Activated T-helper 1 cell treated with anti-CD3 and anti-CD28 coated beads, Interleukin-2, amount 50 U/mL, for 16 hours (primary cell): ENCODE measurements around the gene MTUS2.
"Not testable (repeated sequence)": the region's sequence is repeated elsewhere in the genome, so short reads cannot be mapped to it uniquely, and the experiment has no call there.

Source experiments
- DNase-seq, 2 donors: peaks; one replicate each; pipeline ENCODE4 v3.0.0-alpha.2; 2020; ENCODE audit warnings: low read depth in 1 of 2, low spot score in 1 of 2

MTUS2 gene

DNA sequence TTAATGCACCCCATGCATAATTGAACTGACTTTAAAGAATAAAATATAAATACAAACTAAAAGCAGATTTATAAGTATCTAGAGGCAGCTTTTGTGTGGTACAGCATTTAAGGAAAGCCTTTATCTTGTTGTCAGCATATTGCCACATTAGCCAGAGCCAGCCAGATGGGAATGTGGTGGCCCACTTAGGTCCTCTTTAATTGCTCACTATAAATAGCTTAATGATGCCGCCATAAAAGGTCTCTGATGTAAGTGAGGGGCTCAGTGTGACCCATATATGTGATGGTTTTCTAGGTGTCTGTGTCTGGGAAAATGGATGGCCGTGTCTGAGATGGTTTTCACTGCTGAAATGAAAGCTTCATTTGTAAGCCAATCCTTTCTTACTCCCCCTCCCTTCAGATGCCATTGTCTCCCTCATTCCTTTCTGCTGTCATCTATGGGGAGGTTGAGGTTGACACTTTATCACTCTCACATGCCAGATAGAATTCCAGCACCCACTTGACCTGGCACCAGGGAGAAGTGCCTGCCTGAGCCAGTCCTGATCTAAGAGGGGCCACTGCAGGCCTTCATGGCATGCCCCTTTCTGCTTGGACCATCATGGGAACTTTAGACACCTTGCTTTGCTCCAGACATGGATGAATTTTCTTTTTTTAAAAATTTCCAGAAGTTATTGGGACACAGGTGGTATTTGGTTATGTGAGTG lies 135.3 kb downstream of the MTUS2 start:
- no peak for DNase-seq

DNA sequence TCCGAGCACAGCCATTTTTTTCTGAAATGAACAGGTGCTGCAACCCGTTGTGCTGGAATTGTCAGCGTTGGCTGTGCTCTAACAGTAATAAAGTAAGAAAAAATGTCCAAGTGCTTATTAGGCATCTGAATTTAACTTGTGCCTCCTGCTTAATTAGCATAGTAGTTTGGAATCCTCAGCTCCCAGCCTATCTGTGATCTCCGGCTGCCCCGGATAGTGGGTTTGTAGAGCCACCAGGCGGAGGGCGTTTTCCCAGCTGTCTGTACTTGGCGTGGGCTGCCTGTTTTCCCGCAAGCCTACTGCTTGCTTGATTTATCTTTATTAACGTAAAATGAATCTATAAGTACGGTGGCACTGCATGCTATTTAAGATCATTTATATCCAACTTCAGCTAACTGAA lies 137.9 kb downstream of the MTUS2 start:
- DNase-seq = no peak

DNA sequence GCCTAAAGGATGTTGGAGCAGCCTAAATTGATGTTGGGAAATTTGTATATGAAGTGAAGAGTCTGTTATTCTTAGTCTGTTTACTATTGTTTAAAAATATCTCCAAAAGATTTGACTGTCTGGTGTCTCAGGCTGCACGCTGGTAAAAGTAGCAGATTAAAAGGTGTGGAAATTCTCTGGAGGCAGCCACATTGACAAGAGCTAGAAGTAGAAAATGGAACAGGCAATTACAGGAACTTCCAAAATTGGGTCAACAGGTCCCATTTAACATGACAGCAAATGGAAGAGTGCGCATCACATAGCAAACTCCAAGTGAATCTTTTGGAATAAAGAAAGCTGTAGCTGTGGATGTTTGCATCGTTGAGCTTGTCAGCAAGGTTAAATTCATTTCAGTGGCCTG lies 138.3 kb downstream of the MTUS2 start:
- no peak for DNase-seq

DNA sequence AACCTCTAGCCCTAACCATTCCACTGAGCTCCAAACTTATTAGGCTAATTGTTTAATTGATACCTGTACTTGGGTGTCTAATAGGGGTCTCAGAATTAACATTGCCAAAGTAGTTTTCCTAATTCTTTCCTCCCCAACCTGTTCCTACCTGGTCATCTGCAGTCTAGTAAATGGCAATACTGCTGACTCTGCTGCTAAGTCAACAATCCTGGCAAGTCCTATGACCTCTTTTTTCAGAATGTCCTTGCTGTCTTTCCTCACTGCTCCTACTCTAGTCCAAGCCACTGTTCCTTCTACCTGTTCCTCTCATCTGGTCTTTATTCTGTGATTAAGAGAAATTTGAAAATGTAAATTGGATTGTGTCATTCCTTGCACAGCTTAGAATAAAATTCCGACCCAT lies 143.9 kb downstream of the MTUS2 start:
- DNase-seq = no peak

DNA sequence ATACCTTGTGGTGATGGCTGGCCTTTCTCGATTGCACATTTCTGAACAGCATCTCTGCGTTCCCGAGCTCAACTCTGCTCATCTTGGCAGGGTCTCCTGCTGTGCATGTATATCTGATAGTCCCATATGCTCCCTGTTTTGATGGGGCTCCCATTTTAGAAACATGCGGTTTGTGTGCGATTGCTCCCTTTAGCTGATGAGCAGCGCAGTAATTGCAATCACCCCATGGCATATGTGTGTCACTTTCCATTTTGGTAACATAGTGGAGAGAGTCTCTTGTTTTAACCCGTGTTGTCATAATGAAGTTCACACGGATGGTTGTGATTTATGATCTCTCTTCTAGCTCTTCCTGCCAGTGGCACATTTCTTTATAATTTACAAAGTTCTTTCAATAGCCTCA lies 144.7 kb downstream of the MTUS2 start:
- no peak for DNase-seq

DNA sequence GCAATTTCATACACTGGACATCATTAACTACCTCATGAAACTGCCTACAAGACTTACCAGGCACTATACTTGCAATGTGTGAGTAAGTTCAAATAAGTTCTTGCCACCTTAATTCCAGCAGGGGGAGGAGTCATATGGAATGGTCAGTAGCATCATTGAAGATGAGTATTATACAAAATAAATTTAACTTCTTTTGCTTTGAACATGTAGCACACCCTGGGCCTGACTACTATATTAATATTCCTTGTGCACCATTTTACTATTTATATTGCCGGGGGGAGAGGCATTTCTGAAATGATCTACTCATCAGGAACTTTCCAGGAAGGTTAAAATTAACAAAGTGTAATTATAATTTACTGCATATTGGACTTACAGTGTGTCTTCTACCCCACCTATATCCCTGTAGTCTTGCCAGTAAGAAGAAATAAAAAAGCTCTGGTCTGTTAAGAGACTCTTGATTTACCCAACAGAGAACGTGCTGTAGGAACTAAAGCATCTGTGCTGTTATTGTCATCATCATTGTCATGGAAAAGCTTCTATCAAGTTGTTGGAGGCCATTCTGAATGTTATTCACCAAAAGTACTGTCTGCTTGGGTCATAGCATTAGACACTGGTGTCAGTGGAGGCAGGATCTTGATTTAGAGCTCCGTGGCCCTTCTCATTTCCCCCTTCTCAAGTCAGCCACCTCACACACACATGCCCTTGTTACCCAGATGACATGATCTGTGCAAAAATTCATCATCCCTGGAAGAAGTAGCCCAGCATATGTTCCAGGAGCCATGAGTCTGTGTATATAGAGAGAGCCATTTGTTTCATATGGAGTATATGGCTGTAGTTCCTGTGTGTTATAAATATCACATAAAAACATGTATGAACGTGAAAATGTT lies 147.1 kb downstream of the MTUS2 start:
- no peak for DNase-seq

DNA sequence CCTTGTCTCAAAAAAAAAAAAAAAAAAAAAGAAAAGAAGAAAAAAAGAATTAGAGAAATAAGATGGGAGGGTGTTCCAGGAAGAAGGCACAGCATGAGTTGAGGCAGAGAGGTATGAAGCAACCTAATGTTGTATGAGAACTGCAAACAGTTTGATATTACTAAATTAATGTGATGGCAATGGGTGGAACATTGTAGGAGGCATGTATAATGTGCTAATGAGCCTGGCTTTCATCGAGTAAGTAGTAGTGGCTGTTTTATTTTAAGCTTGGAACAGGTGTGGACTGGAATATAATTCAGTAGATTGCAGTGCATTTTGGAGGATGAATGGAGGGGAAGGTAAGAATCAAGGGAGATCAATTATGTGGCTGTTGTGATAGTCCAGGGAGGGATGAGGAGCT lies 156.1 kb downstream of the MTUS2 start:
- no peak for DNase-seq

DNA sequence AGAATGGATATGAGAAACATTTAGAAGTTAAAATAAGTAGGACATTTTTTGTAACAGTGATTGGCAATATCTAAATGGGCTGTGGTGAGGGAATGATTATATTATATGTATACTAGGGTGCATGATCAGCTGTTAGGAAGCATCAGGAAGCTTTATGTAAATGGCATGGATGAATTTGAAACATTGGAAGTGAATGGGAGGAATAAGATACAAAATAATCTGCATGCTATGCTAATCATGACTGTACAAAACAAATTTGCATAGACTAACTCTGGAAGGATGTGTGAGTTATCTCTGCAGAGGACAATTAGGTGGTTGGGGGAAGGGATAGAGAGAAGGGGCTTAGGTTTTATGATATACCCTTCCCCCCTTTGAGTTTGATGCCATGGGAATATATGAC lies 156.5 kb downstream of the MTUS2 start:
- DNase-seq = no peak

DNA sequence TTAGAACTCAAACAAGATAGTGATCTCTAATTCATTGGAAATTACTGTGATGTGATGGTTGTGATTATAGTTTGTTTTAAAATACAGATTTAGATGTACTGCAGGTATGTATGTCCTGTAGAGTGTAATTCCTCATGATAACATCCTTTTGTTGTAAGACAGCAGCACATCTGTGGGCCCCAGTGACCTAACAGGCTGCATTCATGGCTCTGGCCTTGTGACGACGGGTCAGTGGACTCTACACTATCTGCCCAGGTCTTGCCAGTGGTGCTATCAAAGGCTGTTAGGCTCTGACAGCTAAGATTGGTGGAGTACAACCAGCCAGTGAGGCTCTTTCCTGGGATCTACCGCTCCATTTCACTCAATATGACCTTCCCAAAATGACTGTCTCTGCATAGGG lies 158.4 kb downstream of the MTUS2 start:
- DNase-seq = no peak

DNA sequence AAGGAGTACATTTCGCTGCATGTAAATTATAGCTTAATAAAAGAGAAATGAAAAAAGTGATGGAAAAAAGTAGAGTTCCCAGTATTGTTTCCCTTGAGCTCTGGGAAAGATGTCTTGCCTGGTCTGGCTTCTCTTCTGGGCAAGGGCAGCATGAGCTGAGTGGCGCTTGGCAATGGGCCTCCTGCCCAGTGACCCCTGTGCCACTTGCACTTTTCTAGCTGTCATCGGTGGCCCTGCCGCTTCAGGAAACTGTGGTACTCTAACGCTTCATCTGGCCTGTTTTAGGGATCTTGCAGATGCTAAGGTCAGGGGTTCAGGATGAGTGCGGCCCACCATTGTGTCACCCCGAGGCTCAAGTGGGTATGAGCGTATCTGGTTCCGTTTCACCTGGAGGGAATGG lies 161.4 kb downstream of the MTUS2 start:
- no peak for DNase-seq

DNA sequence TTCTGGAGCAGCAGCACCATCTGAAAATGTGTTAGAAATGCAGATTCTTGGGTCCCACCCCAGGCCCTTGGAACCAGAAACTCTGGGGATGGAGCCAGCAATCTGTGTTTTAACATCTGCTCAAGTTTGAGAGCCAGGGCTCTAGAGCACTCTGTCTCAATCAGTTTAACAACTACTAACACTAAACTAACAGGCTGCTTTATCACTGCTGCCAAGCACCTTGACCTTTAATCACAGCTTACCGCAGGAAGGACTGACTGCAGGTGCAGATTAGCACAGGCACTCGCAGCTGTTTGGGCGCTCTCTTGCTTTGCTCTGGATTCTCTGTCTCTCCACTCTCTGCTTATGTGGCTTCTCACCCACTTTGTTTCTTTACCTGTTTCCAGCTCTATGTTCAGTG lies 163.5 kb downstream of the MTUS2 start:
- no peak for DNase-seq

DNA sequence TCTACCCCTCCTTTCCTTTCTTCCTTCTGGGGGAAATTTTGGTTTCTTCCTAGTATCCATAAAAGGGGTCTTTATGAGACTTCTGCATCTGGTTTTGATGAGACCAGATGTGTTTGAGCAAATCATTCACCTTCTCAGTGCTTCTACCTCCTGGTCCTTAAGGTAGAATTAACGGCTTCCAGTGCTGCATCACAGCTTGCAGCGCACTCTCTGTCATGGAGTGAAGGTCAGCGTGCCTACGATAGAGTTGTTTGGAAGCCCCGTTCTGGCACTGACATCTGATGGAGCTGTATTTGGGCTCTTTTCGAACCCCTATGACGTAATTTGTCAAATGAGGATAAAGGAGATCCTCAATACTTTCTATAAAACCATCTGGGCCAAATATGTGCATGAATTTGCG lies 164.2 kb downstream of the MTUS2 start:
- DNase-seq = no peak

DNA sequence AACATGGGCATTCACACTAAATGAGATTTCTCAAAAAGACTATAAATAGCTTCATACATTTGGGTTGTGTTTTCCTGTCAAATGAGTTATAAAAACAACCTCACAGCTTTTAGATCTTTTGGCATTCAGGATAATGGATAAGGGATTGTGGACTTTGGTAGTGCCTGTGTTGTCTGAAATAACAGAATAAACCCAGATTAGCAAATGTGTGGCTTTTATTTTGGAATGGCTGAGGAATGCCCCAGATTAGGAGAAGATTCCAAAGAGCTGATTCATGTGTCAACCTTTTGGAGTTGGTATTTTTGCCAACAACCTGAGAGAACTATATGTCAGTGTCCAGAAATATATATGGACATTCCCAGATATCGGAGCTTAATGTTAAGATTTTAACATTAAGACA lies 164.7 kb downstream of the MTUS2 start:
- DNase-seq = no peak

DNA sequence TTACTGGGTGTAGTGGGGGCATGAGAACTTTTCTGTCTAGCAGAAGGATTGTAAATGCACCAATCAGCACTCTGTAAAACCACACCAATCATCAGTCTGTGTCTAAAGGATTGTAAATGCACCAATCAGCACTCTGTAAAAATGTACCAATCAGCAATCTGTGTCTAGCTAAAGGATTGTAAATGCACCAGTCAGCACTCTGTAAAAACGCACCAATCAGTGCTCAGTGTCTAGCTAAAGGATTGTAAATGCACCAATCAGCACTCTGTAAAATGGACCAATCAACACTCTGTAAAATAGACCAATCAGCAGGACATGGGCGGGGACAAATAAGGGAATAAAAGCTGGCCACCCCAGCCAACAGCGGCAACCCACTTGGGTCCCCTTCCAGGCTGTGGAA lies 170.2 kb downstream of the MTUS2 start:
- DNase-seq = not testable (repeated sequence)

DNA sequence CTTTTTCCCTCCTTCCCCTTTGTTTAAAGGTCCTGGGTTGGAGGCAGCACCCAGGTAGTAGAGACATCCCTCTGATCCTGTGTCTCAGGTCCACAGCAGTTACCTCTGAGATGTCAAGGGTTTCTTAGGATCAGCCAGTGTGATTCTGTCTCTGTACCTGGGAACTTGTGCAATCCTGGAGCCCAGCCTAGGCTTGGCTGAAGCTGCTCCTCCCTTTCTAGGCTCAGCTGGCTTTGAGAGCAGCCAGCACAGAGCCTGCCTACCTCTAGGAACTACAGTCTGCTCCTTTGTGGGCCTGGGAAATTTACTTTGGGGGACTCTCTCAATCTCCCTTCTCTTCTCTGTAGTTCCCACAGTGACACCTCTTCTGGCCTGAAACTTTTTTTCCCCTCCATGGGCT lies 171.6 kb downstream of the MTUS2 start:
- no peak for DNase-seq

DNA sequence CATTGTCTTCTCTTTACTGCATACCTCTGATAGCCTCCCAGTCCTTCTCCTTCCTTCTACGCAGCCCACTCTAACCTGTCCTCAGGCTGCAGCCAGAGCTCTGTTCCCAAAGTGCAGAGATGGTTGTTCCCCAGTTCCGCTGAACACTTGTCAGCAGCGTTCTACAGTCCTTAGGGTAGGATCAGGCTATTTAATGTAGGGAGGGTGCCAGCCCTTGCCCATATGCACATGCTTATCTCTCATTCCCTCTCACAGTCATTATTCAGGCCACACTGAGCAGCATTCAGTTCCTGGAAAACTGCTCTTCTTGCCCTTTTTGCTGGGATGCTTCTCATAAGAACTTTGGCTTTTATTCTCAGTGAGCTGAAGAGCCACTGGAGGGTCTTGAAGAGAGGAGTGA lies 180.7 kb downstream of the MTUS2 start:
- no peak for DNase-seq

DNA sequence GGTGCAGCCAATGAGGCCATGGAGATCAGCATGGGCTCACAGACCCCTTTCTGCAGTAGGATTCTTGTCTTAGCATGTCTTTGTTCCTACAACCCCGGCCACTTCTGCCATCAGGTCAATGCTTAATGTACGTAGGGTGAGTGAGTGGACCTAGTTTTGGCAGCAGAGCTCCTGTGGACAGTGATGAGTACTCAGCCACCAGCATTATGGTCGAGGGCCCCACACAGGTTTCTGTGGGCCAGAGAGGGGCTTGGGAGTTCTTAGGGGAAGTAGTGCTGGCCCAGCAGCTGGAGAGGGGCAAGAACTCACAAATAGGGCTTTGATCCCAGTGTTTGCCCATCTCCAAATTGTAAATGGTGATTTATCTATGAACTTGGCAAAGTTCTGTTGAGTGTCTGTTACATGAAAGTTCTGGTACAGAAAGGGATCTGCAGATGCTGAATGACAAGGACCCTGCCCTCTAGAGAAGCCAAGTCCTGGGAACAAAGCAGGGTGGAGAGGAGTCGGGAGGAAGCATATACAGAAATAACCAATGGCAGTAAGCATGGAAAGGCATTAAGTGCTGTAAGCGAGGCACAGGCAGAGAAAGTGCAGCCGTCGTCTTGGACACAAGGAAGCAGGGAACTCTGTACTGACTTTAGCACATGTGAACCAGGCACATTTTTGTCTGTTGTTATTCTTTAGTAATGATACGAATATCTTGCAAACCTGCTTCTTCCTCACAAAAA lies 185.1 kb downstream of the MTUS2 start:
- no peak for DNase-seq

DNA sequence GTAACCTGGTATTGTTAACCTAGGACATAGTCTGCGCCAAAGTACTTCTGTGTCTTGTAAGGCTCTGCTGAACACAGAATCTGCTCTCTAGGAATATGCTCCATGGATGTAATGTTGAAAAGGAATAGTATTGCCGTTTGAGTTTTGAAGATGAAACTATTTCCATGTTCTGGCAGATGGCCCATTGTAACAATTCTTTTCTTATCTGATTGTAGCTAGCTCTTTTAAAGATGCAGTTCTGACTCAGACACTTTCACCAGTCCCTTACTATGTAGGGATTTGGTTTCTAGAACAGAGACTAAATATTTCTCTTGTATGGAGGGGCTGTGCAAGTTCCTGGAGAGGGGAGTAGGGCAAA lies 185.6 kb downstream of the MTUS2 start:
- no peak for DNase-seq

DNA sequence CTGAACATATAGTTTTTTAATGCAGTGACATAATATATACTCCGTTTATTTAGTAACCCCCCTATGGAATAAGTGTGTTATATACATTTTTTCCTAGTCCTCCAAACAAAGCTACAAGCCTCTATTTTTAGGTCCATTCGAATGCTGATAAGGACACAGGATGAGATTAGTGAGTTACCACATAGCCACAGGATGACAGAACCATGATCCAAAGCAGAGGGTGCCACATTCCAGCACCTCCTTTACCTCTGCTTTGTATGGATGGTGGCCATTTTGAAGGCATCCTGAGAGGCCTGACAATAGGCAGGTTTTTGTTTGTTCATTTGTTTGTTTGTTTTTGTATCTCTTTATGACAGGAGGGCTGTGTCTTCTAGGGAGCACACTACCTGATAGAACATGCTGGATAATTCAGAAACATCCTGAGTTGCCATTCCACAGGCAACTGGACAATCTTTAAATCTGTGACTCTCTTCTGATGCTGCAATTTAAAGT lies 186.3 kb downstream of the MTUS2 start:
- DNase-seq = no peak

DNA sequence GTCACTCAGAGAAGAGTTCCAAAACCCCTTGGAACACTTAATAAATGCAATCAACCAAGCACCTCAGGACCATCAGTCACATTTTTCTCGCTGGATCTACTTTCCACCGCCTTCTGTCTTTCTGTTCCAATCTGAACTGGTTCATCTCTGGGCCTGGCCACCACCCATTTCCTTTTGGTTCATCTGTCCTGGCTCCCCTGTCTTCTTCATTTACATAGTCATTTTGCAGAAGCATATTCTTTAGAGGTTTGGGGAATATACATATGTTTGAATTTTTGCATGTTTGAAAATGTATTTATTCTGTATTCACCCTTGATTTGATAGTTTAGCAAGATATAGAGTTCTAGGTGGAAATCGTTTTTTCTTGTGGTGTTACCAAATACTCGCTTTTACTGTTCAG lies 188.2 kb downstream of the MTUS2 start:
- no peak for DNase-seq

DNA sequence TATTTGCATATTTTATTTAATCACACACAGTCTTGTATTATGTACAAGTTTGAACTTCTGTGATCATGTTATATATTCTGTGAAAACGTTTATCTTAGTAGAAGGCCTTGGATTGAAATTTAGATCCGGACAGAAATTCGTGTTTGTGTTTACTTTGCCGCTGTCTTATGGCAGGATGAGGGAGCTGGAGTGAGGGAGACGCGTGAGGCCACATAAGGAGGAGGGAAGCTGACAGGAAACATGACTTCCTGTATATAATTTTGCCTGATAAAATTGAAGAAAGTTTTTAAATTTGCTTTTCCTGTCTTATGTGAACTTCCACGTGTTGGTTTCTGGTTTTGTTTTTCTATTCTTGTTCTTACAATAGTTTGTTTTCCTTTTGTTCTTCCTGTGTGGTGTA lies 200.2 kb downstream of the MTUS2 start:
- no peak for DNase-seq

DNA sequence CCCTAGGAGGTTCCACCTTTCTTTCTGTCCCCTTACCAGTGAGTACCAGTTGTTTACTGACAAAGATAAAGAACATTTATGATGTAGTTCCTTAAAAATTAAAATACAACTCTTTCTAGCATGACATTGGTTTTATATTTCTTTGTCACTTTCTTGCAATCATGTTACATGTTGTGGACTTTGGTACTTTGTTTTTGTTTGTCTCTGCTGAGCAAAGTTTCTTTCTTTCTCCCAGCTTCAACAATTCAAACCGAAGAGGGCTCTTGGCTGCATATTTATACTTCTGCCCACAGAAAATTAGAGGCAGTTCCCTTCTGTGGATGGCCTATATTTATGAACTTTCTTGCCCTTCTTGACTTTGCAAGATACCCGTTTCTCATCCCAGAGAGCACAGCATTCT lies 201.2 kb downstream of the MTUS2 start:
- DNase-seq = no peak
